Mesenchymal stem cell (in vitro differentiated cells and primary cell): ENCODE data around the gene LRRTM4.

Source experiments
- DNase-seq: peaks from one replicate; pipeline ENCODE4 v3.0.0-alpha.2; 2013
- H2AFZ ChIP-seq: one replicate; pipeline ENCODE4 v1.6.1; 2013; ENCODE audit warnings: low read depth, mild to moderate bottlenecking, control low read depth, inconsistent platforms, low read length, moderate library complexity
- H2AK5ac ChIP-seq: 2 replicates; pipeline ENCODE4 v1.6.1; 2013; ENCODE audit warnings: low read length, moderate library complexity, mild to moderate bottlenecking, inconsistent platforms; ENCODE audit not compliant: severe bottlenecking
- H2BK120ac ChIP-seq: one replicate; pipeline ENCODE4 v1.6.1; 2013; ENCODE audit warnings: low read depth, mild to moderate bottlenecking, inconsistent platforms, low read length, moderate library complexity
- H2BK12ac ChIP-seq, 2 experiments: one replicate each; pipeline ENCODE4 v1.6.1; 2013; ENCODE audit warnings: inconsistent platforms in 2 of 2, low read length in 2 of 2, mild to moderate bottlenecking in 2 of 2, moderate library complexity in 2 of 2, control low read depth in 1 of 2
- H2BK15ac ChIP-seq: one replicate; pipeline ENCODE4 v1.6.1; 2013; ENCODE audit warnings: mild to moderate bottlenecking, low read depth, inconsistent platforms; ENCODE audit not compliant: poor library complexity, severe bottlenecking
- H2BK5ac ChIP-seq: 2 replicates; pipeline ENCODE4 v1.6.1; 2013; ENCODE audit warnings: low read depth, mild to moderate bottlenecking, low read length, control low read depth, inconsistent platforms; ENCODE audit not compliant: poor library complexity, severe bottlenecking
- H3K14ac ChIP-seq, 2 experiments: one replicate each; pipeline ENCODE4 v1.6.1; 2013; ENCODE audit warnings: inconsistent platforms in 2 of 2, low read length in 2 of 2, control low read depth in 1 of 2, mild to moderate bottlenecking in 1 of 2, moderate library complexity in 1 of 2
- H3K18ac ChIP-seq, 2 experiments: one replicate each; pipeline ENCODE4 v1.6.1; 2013; ENCODE audit warnings: inconsistent platforms in 2 of 2, low read length in 2 of 2, control low read depth in 1 of 2, low read depth in 1 of 2, mild to moderate bottlenecking in 1 of 2
- H3K23ac ChIP-seq, 2 experiments: one replicate each; pipeline ENCODE4 v1.6.1; 2013; ENCODE audit warnings: inconsistent platforms in 2 of 2, low read length in 2 of 2, mild to moderate bottlenecking in 2 of 2, moderate library complexity in 2 of 2, control low read depth in 1 of 2
- H3K27ac ChIP-seq: 2 replicates; pipeline ENCODE4 v1.5.1; 2013; ENCODE audit warnings: mild to moderate bottlenecking, moderate library complexity, low read length, control low read depth, inconsistent platforms; ENCODE audit not compliant: poor library complexity, severe bottlenecking
- H3K27me3 ChIP-seq, 2 experiments: 2 replicates each; pipeline versions ENCODE4 v1.6.1 to v1.7.0; 2013; ENCODE audit warnings: low read length in 2 of 2, mild to moderate bottlenecking in 2 of 2, moderate library complexity in 2 of 2, control low read depth in 1 of 2, inconsistent platforms in 1 of 2; ENCODE audit not compliant: control insufficient read depth in 1 of 2, insufficient read depth in 1 of 2
- H3K36me3 ChIP-seq, 2 experiments: 2 replicates each; pipeline versions ENCODE4 v1.6.1 to v1.7.0; 2013; ENCODE audit warnings: low read length in 2 of 2, control low read depth in 1 of 2, inconsistent platforms in 1 of 2, low read depth in 1 of 2, mild to moderate bottlenecking in 1 of 2; ENCODE audit not compliant: insufficient read depth in 2 of 2, control insufficient read depth in 1 of 2
- H3K4ac ChIP-seq, 2 experiments: one replicate each; pipeline ENCODE4 v1.6.1; 2013; ENCODE audit warnings: inconsistent platforms in 2 of 2, low read length in 2 of 2, mild to moderate bottlenecking in 2 of 2, moderate library complexity in 2 of 2, control low read depth in 1 of 2, low read depth in 1 of 2
- H3K4me1 ChIP-seq: 2 replicates; pipeline ENCODE4 v1.6.1; 2013; ENCODE audit warnings: low read depth, low read length, control low read depth; ENCODE audit not compliant: control insufficient read depth, insufficient read depth
- H3K4me2 ChIP-seq: 2 replicates; pipeline ENCODE4 v1.6.1; 2013; ENCODE audit warnings: low read length, mild to moderate bottlenecking, inconsistent platforms; ENCODE audit not compliant: poor library complexity, severe bottlenecking
- H3K4me3 ChIP-seq, 2 experiments: 2 replicates each; pipeline versions ENCODE4 v1.5.1 to v1.7.0; 2013; ENCODE audit warnings: low read length in 2 of 2, mild to moderate bottlenecking in 2 of 2, control low read depth in 1 of 2, low read depth in 1 of 2; ENCODE audit not compliant: insufficient read depth in 1 of 2
- H3K79me1 ChIP-seq: replicated peaks from 2 replicates; pipeline ENCODE4 v1.6.1; 2013; ENCODE audit warnings: mild to moderate bottlenecking, control low read depth, low read length, inconsistent platforms; ENCODE audit not compliant: poor library complexity, severe bottlenecking
- H3K9ac ChIP-seq: 2 replicates; pipeline ENCODE4 v1.7.0; 2013; ENCODE audit warnings: mild to moderate bottlenecking, low read length, moderate library complexity
- H3K9me3 ChIP-seq: 2 replicates; pipeline ENCODE4 v1.7.0; 2013; ENCODE audit warnings: mild to moderate bottlenecking, low read length; ENCODE audit not compliant: control insufficient read depth
- H4K8ac ChIP-seq: one replicate; pipeline ENCODE4 v1.6.1; 2013; ENCODE audit warnings: inconsistent platforms, mild to moderate bottlenecking, low read length, moderate library complexity
- H4K91ac ChIP-seq: one replicate; pipeline ENCODE4 v1.6.1; 2013; ENCODE audit warnings: mild to moderate bottlenecking, low read length, inconsistent platforms
- WGBS: methylation state at CpG from one replicate; pipeline ENCODE4 v1.1.7; 2013; ENCODE audit warnings: mixed read lengths; 5-methylcytosine and 5-hydroxymethylcytosine counted together

Gene LRRTM4

DNA sequence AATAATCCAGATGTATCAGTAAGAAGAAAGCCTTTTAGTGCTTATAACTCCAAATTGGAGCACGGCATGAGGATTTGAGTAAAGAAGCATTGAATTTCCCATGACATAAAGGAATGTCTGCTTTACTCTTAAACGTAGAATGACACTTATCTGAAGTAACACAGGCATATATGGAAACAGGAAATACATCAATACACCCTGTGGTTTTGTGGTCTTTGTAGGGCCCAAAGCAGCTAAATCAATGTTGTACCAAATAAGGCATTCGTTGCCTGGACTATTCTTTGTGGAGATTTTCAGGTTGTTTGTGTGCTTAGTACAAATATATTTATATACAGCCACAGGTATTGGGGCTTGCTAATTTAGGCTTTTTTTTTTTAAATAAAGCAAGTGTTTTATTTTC lies 660.5 kb downstream of the LRRTM4 start:
- Histone ChIP-seq H2BK120ac (no peak overlapping the region), H3K14ac (no peak overlapping the region), H3K27me3 (no peaks in the 10 kb centered on the region), H2BK5ac (no peak overlapping the region), H4K91ac (no peak overlapping the region), H3K9me3 (no peaks in the 10 kb centered on the region), H2AK5ac (no peak overlapping the region), H3K4me1 (no peaks in the 10 kb centered on the region), H3K4me3 (no peak overlapping the region), H3K4ac (no peak overlapping the region), H3K23ac (no peak overlapping the region), H3K4me2 (no peak overlapping the region), H3K27ac (no peak overlapping the region), H3K9ac (no peak overlapping the region), H3K36me3 (no peaks in the 10 kb centered on the region), H3K18ac (no peak overlapping the region), H2AFZ (no peak overlapping the region), H4K8ac (no peak overlapping the region), H2BK15ac (no peak overlapping the region), H3K79me1 (no peaks in the 10 kb centered on the region), H2BK12ac (no peak overlapping the region)
- peak; percentile 64 for DNase-seq
- WGBS = no CpG with 5 or more reads among the region's 3 CpGs

DNA sequence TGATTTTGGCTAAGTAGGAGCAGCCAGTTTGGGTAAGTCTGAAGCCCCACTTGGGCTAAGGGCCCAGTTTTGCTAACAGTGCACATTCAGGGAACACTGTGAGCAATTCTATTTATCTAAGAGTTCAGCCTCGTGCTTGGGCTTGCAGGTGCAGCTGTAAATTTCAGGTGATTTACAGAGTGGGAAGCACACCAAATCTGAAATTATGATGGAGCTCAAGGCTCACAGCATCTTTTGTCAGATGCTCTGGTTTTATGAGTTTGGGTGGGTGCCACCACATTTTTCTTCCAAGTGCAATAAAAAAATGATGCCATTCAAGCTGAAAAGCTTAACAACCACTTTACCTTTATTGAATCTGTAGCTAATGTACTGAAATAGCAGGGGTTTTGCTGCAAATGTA lies 671.2 kb downstream of the LRRTM4 start:
- no peak overlapping the region for H2AK5ac ChIP-seq
- no peak overlapping the region for H2BK12ac ChIP-seq
- no peaks in the 10 kb centered on the region for H3K36me3 ChIP-seq
- H3K4me3 ChIP-seq = no peak overlapping the region
- H3K27ac ChIP-seq = no peak overlapping the region
- WGBS = 80% methylated on average over 1 of the region's 1 CpG
- H4K8ac ChIP-seq = no peak overlapping the region
- H2BK5ac ChIP-seq = no peak overlapping the region
- H3K4ac ChIP-seq = no peak overlapping the region
- H3K18ac ChIP-seq = no peak overlapping the region
- no peak overlapping the region for H2AFZ ChIP-seq
- no peaks in the 10 kb centered on the region for H3K4me1 ChIP-seq
- no peak overlapping the region for H3K14ac ChIP-seq
- no peaks in the 10 kb centered on the region for H3K27me3 ChIP-seq
- no peaks in the 10 kb centered on the region for H3K79me1 ChIP-seq
- H3K4me2 ChIP-seq = no peak overlapping the region
- H2BK120ac ChIP-seq = no peak overlapping the region
- DNase-seq = no peak
- no peak overlapping the region for H3K23ac ChIP-seq
- H3K9ac ChIP-seq = no peak overlapping the region
- no peak overlapping the region for H2BK15ac ChIP-seq
- H3K9me3 ChIP-seq = no peaks in the 10 kb centered on the region
- H4K91ac ChIP-seq = no peak overlapping the region

DNA sequence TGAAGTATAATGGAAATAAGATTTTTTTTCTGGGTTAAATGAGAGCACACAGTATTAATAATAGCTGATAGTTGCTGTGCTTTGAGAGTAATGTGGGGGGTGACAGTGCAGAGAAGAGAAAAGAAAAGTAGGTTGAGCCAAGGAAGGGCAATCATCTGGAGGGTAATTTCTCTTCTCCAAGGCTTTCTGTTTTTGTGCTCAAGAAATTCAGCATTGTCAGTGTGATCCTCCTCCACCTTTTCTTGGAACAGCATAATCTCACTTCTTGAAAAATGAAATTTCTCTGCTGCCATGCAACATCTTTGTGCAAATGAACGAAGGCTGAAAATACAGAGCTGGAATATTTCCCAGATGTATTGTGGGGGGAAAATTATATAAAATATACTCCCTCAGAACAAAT lies 673.1 kb downstream of the LRRTM4 start:
- H3K4me2 ChIP-seq = no peak overlapping the region
- no peak overlapping the region for H3K4ac ChIP-seq
- no peaks in the 10 kb centered on the region for H3K9me3 ChIP-seq
- H2BK5ac ChIP-seq = no peak overlapping the region
- no peak overlapping the region for H3K23ac ChIP-seq
- no peak overlapping the region for H4K91ac ChIP-seq
- H3K4me3 ChIP-seq = no peak overlapping the region
- WGBS = no CpG with 5 or more reads among the region's 1 CpG
- no peak overlapping the region for H3K27ac ChIP-seq
- no peak overlapping the region for H2AFZ ChIP-seq
- H2BK15ac ChIP-seq = no peak overlapping the region
- H3K9ac ChIP-seq = no peak overlapping the region
- H2BK12ac ChIP-seq = no peak overlapping the region
- H3K27me3 ChIP-seq = no peaks in the 10 kb centered on the region
- H3K14ac ChIP-seq = no peak overlapping the region
- no peak for DNase-seq
- H3K36me3 ChIP-seq = no peaks in the 10 kb centered on the region
- no peak overlapping the region for H4K8ac ChIP-seq
- H3K18ac ChIP-seq = no peak overlapping the region
- H3K79me1 ChIP-seq = no peaks in the 10 kb centered on the region
- no peaks in the 10 kb centered on the region for H3K4me1 ChIP-seq
- no peak overlapping the region for H2BK120ac ChIP-seq
- H2AK5ac ChIP-seq = no peak overlapping the region

DNA sequence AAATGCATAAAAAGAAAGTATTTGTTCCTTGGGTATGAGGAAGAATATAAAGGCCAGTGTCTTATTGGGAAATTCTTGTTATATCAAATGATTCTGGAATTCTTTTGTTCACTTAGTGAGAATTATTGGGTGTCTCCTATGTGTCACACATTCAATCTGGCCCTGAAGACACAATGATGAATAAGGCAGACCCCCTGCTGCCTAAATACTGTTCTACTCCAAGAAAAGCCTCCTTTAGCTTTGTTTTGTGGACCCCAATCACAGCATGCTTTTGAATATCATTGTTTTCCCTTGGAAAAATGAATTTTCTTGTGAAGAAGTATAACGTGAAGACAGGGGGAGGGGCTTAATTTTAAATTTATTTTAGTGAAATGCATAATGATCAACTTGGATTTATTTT lies 682.4 kb downstream of the LRRTM4 start:
- no peak overlapping the region for H3K27ac ChIP-seq
- no peak overlapping the region for H3K18ac ChIP-seq
- no peak overlapping the region for H4K91ac ChIP-seq
- no peak overlapping the region for H3K4me3 ChIP-seq
- H4K8ac ChIP-seq = no peak overlapping the region
- H3K9ac ChIP-seq = no peak overlapping the region
- no peak overlapping the region for H3K4me2 ChIP-seq
- no peaks in the 10 kb centered on the region for H3K79me1 ChIP-seq
- H2BK15ac ChIP-seq = no peak overlapping the region
- no peak overlapping the region for H3K23ac ChIP-seq
- no peak overlapping the region for H3K14ac ChIP-seq
- H2AFZ ChIP-seq = no peak overlapping the region
- WGBS = no CpG with 5 or more reads among the region's 1 CpG
- no peaks in the 10 kb centered on the region for H3K4me1 ChIP-seq
- no peak overlapping the region for H2AK5ac ChIP-seq
- no peak for DNase-seq
- no peak overlapping the region for H3K4ac ChIP-seq
- no peak overlapping the region for H2BK12ac ChIP-seq
- no peaks in the 10 kb centered on the region for H3K36me3 ChIP-seq
- H2BK120ac ChIP-seq = no peak overlapping the region
- H3K9me3 ChIP-seq = no peaks in the 10 kb centered on the region
- H3K27me3 ChIP-seq = no peaks in the 10 kb centered on the region
- H2BK5ac ChIP-seq = no peak overlapping the region
